Midbrain (tissue), 1 donor: ENCODE data around the gene HDLBP.
"Not testable (repeated sequence)": the region's sequence is repeated elsewhere in the genome, so short reads cannot be mapped to it uniquely, and the experiment has no call there.

Experiments
- DNase-seq: peaks from one replicate; lab custom pipeline; 2025; lab: John Stamatoyannopoulos, UW

The HDLBP gene

GRCh38 chr2:241339839-241340630, 24.6 kb upstream of the HDLBP start:
- no peak for DNase-seq

- no peak for DNase-seq
Observed at GRCh38 chr2:241334813-241335212, 19.3 kb upstream of the HDLBP start.

- DNase-seq: no peak
Observed at GRCh38 chr2:241330616-241330981, 15.1 kb upstream of the HDLBP start.

- DNase-seq: no peak
Observed at GRCh38 chr2:241329669-241330615, 14.5 kb upstream of the HDLBP start.

GRCh38 chr2:241325257-241325656, 9.8 kb upstream of the HDLBP start:
- no peak for DNase-seq

- no peak for DNase-seq
Observed at GRCh38 chr2:241324775-241325174, 9.3 kb upstream of the HDLBP start.

- DNase-seq: no peak
Observed at GRCh38 chr2:241323778-241324177, 8.3 kb upstream of the HDLBP start.

GRCh38 chr2:241321886-241322285, 6.4 kb upstream of the HDLBP start:
- peak; percentile 36 for DNase-seq

GRCh38 chr2:241321033-241321432, 5.6 kb upstream of the HDLBP start:
- DNase-seq: no peak

GRCh38 chr2:241320394-241320793, 4.9 kb upstream of the HDLBP start:
- DNase-seq: no peak

GRCh38 chr2:241318830-241319229, 3.4 kb upstream of the HDLBP start:
- DNase-seq: not testable (repeated sequence)

GRCh38 chr2:241317391-241317790, 1.9 kb upstream of the HDLBP start:
- DNase-seq: no peak

GRCh38 chr2:241316825-241317224, 1.4 kb upstream of the HDLBP start:
- no peak for DNase-seq

- DNase-seq: peak; percentile 81
Observed at GRCh38 chr2:241315879-241316631, 583 bp upstream of the HDLBP start, which contains the start of gene SEPTIN2. SEPTIN2 (plus strand) TSS chr2:241315925; CDS start chr2:241324233, 8,308 bp downstream.

GRCh38 chr2:241314226-241315092, 1.0 kb downstream of the HDLBP start:
- DNase-seq: no peak

- DNase-seq: no peak
Observed at GRCh38 chr2:241313543-241314095, 1.9 kb downstream of the HDLBP start.

GRCh38 chr2:241312082-241312481, 3.4 kb downstream of the HDLBP start:
- no peak for DNase-seq

- DNase-seq: no peak
Observed at GRCh38 chr2:241310917-241311566, 4.4 kb downstream of the HDLBP start.

GRCh38 chr2:241309684-241310117, 5.8 kb downstream of the HDLBP start:
- DNase-seq: no peak

- no peak for DNase-seq
Observed at GRCh38 chr2:241308832-241309500, 6.5 kb downstream of the HDLBP start.
